Sigmoid colon (tissue), 3 donors: ENCODE results near the gene MLXIP.

ENCODE experiments used
- POLR2A ChIP-seq, 2 donors: fragments of 450-650 bp; IDR thresholded peaks; one replicate each; pipeline ENCODE4 v1.6.1; 2016; ENCODE audit warnings: antibody characterized with exemption in 2 of 2, mild to moderate bottlenecking in 2 of 2, moderate library complexity in 2 of 2
- TF ChIP-seq, protein P1 (sequence below), 4 experiments: fragments of 450-650 bp in 3 of 4; fragments of 200-600 bp in 1 of 4; IDR thresholded peaks; one replicate each; pipeline ENCODE4 v1.5.1; 2016 to 2019; ENCODE audit warnings: antibody characterized with exemption in 4 of 4, mild to moderate bottlenecking in 3 of 4, moderate library complexity in 2 of 4

GRCh38 chr12:122076743-122077495 lies 1.6 kb upstream of the MLXIP start:
- TF ChIP-seq, protein P1, sequence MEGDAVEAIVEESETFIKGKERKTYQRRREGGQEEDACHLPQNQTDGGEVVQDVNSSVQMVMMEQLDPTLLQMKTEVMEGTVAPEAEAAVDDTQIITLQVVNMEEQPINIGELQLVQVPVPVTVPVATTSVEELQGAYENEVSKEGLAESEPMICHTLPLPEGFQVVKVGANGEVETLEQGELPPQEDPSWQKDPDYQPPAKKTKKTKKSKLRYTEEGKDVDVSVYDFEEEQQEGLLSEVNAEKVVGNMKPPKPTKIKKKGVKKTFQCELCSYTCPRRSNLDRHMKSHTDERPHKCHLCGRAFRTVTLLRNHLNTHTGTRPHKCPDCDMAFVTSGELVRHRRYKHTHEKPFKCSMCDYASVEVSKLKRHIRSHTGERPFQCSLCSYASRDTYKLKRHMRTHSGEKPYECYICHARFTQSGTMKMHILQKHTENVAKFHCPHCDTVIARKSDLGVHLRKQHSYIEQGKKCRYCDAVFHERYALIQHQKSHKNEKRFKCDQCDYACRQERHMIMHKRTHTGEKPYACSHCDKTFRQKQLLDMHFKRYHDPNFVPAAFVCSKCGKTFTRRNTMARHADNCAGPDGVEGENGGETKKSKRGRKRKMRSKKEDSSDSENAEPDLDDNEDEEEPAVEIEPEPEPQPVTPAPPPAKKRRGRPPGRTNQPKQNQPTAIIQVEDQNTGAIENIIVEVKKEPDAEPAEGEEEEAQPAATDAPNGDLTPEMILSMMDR (IDR thresholded peaks at IDR 0.05) = no peak
- peak in 1 of 2 donors; percentile 12 for TF ChIP-seq POLR2A (IDR thresholded peaks at IDR 0.05)
